Stimulated activated naive CD8-positive, alpha-beta T cell treated with anti-CD3 and anti-CD28 coated beads, Interleukin-15, amount 100 ng/mL, for 72 hours (primary cell): ENCODE data around the gene H1-8.

ENCODE experiments used
- ATAC-seq: fragments of 150-1000 bp; cut with Tn5 transposase; 2 replicates; pipeline ENCODE4 v1.10.0; 2021; ENCODE audit warnings: mild to moderate bottlenecking, moderate library complexity
- DNase-seq, 2 donors: peaks; one replicate each; pipeline ENCODE4 v3.0.0; 2021 to 2022
- H3K27ac Mint-ChIP-seq, 2 donors: one replicate each; pipeline ENCODE4 v1.8.0; 2022; ENCODE audit warnings: mild to moderate bottlenecking in 2 of 2, mixed read lengths in 2 of 2, moderate library complexity in 2 of 2
- H3K27me3 Mint-ChIP-seq: one replicate; pipeline ENCODE4 v1.8.0; 2022; ENCODE audit warnings: mixed read lengths
- H3K4me1 Mint-ChIP-seq: one replicate; pipeline ENCODE4 v1.8.0; 2022; ENCODE audit warnings: mild to moderate bottlenecking, mixed read lengths
- H3K4me3 Mint-ChIP-seq, 2 donors: one replicate each; pipeline ENCODE4 v1.8.0; 2022; ENCODE audit warnings: mild to moderate bottlenecking in 2 of 2, mixed read lengths in 2 of 2, moderate library complexity in 1 of 2
- H3K9me3 Mint-ChIP-seq, 2 donors: one replicate each; pipeline ENCODE4 v1.8.0; 2022; ENCODE audit warnings: mixed read lengths in 2 of 2

H1-8 gene

DNA sequence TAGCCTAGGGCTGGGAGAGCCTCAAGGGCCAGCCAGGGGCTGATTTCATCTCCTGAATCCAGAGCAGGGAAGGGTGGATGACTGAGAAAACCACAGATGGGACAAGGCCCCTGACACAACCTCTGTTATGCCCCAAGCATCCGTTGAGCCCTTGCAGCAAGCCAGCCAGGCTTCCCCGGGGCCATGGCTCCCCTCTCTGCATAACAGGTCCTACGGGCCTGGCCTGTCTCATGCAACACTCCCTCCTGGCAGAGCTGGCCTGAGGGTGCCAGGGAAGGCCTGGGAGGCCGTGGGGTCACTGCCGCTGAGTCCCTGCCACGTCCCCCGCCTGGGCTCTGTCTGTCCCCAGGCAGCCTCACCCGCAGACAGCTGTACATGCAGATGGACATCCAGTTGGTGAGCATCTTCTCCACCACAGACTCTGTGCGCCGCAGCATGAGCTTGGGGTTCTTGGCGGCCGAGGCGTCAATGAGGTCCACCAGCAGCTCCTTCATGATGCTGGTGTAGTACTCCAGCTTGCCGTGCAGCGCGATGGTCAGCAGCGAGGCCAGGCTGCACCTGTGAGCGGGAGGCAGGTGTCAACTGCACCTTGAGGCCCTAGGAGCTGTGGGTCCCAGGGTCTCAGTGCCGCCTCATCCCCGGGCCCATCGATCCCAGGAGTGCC is 22.1 kb downstream of the H1-8 start:
- Mint-ChIP-seq H3K4me3 (no peak overlapping the region), H3K9me3 (no peaks in the 10 kb centered on the region), H3K4me1 (no peaks in the 10 kb centered on the region), H3K27ac (no peak overlapping the region), H3K27me3 (no peaks in the 10 kb centered on the region)
- no peak for DNase-seq
- ATAC-seq: no peak

DNA sequence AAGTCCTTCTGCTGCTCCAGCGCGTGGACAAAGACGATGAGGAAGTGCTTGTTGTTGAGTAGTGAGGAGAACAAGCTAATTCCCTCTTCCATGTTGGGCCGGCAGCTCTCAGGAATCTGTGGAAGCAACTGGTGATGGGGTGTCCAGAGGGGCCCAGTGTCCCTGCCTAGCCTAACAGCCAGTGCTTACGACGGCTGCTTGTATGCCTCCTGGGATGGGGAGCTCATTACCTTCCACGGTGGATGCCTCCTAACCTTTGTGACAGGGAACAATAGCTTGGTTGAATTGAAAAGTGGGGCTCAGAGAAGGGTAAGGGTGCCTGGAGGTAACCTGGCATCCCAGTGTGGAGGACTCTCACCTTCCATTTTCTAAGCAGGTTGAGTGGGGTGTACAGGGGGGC is 22.9 kb downstream of the H1-8 start:
- ATAC-seq (no peak), DNase-seq (no peak)
- Mint-ChIP-seq H3K4me1 (no peaks in the 10 kb centered on the region), H3K4me3 (no peak overlapping the region), H3K27me3 (no peaks in the 10 kb centered on the region), H3K27ac (peak overlapping the region in 1 of 2 donors; percentile 48), H3K9me3 (no peaks in the 10 kb centered on the region)

DNA sequence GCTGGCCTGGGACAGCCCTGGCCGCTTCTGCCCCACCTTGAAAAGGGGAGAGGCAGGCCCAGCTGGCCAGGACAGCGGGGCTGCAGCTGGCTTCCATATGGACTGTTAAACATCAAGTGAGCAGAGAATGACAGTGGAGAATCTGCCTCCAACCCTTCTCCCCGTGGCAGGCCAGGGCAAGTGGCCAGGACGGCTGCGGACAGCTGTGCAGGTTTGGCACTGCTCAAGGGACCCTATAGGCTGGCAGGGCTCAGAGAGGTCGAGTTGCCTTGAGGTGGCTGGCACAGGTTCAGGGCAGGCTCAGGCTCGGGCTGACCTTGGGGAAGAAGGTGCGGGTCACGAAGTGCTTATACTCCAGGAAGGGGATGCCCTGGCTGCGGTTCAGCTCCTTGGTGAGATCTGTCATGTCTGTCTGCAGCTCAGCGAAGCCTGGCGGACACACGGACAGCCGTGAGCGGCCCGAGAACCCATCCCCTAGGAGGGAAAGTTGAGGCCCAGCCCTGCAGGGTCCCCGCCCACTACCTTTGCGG is 24.3 kb downstream of the H1-8 start:
- no peaks in the 10 kb centered on the region for H3K27me3 Mint-ChIP-seq
- no peaks in the 10 kb centered on the region for H3K9me3 Mint-ChIP-seq
- H3K4me1 Mint-ChIP-seq: no peaks in the 10 kb centered on the region
- ATAC-seq (no peak), DNase-seq (no peak)
- no peak overlapping the region for H3K27ac Mint-ChIP-seq
- H3K4me3 Mint-ChIP-seq: no peak overlapping the region

DNA sequence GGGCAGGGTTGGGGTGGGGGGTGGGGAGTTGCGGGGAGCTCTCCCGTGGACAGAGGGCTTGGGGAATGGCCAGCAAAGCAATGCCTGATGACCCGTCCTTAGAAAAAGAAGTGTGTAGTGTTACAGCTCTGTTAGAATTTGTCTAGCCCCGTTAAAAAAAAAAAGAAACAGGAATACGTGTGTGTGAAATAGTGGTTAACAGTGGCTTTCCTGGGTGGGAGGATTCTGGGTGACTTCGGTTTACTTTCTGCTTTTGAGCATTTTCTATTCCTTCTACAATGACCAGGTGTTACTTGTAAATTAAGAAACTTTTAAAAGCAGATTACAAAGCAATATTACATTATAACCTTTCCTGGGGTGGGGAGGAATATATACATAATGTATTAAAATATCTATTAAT is 25.0 kb downstream of the H1-8 start:
- no peak for DNase-seq
- Mint-ChIP-seq H3K4me3 (no peak overlapping the region), H3K9me3 (no peaks in the 10 kb centered on the region), H3K4me1 (no peaks in the 10 kb centered on the region), H3K27me3 (no peaks in the 10 kb centered on the region), H3K27ac (no peak overlapping the region)
- ATAC-seq: no peak

DNA sequence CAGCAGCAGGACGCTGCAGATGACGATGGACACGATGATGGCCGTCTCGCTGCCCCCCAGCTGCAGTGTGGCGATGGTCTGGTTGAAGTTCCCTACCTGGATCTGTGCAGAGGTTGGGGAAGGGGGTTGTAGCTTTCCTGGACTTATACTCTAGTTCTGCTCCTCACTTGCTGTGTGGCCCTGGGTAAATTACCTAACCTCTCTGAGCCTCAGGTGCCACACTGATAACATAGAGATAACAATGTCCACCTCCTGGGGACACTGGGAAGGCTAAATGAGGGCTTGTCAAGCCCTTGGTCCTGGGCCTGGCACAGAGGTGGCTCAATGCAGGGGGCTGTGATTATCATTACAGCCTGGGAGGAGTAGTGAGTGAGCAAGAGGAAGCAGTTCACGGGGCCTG is 26.9 kb downstream of the H1-8 start:
- Mint-ChIP-seq H3K27me3 (no peaks in the 10 kb centered on the region), H3K4me3 (no peak overlapping the region), H3K4me1 (no peaks in the 10 kb centered on the region), H3K27ac (no peak overlapping the region), H3K9me3 (no peaks in the 10 kb centered on the region)
- no peak for DNase-seq
- no peak for ATAC-seq

DNA sequence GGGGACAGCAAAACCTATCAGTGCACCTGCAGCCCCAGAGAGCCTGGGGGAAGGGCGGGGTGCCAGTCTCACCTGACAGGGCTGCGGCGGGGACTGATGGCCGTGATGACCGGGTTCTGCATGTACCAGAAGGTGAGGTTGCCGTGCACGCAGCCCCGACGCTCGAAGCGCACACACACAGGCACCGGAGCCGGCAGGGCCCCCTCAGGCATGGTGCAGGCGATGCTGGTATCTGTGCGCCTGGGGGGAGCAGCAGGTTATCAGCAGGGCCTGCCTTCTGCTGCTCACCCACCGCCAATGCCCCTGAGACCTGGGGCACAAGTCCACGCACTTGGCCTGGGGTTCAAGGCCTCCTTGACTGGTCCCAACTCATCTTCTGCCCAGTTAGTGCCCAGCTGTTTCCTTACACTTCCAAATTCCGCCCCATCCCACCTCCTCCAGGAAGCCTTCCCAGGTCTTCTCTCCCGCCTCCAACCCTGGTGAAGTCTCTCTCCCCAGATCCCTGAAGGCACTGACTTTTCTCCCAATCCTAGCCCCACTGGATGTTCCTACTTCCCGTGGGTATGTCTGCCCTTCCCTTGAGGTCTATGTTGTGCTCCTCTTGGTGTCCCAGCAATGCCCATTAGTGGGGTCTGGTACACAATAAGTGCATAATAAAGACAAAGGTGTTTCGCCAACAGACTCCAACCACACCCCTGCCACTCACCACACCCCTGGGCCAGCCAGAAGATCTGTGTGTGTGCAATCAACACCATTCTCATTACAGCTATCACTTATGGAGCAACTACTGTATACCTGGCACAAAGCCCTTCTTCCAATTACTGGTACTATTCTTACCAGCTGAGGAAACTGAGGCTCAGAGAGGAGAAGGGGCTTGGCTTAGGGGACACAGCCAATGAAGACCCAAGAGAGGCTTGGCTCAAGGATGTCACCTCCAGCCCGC is 28.9 kb downstream of the H1-8 start:
- Mint-ChIP-seq H3K4me3 (no peak overlapping the region), H3K27me3 (no peaks in the 10 kb centered on the region), H3K27ac (no peak overlapping the region), H3K9me3 (no peaks in the 10 kb centered on the region), H3K4me1 (peaks cover 19% of the 10 kb centered on the region)
- no peak for ATAC-seq
- DNase-seq: no peak

DNA sequence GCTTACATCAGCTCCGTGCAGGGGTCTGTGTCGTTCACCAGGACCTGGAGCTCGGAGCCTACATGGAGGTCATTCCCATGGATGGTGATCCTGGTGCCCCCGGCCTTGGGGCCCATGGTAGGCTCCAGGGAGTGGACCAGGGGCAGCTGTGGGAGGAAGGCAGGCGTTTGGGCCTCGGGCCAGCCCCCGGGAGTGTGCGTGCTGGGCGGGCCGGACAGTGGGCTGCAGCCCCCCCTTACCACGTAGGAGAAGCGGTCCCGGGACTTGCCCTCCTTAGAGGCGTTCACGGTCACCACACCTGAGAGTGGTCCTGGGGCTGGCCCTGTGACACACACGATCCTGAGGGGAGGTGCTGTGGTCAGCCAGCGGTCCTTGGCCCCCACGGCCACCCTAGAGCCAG is 29.6 kb downstream of the H1-8 start:
- ATAC-seq: no peak
- no peak overlapping the region for H3K27ac Mint-ChIP-seq
- peaks cover 26% of the 10 kb centered on the region for H3K4me1 Mint-ChIP-seq
- no peak overlapping the region for H3K4me3 Mint-ChIP-seq
- DNase-seq: no peak
- H3K27me3 Mint-ChIP-seq: no peaks in the 10 kb centered on the region
- no peaks in the 10 kb centered on the region for H3K9me3 Mint-ChIP-seq

DNA sequence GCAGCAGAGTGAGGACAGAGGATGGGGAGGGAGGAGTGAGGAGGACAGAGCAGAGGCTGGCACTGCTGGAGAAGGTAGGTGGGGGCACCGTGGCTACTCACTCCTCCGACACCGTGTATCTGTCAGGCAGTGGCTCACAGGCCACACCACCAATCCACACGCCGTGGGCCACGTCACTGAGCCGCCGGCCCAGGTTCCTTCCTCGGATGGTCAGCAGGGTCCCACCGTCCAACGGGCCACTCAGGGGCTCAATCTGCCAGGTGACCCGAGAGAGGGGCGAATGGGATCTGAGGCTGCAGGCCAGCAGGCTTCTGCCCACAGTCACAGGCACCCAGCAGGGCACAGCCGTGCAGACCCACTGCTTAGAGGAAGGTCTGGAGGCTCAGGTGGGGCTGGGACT is 30.5 kb downstream of the H1-8 start:
- Mint-ChIP-seq H3K27me3 (no peaks in the 10 kb centered on the region), H3K9me3 (no peaks in the 10 kb centered on the region), H3K4me3 (no peak overlapping the region), H3K27ac (no peak overlapping the region), H3K4me1 (peaks cover 35% of the 10 kb centered on the region)
- ATAC-seq (no peak), DNase-seq (no peak)

DNA sequence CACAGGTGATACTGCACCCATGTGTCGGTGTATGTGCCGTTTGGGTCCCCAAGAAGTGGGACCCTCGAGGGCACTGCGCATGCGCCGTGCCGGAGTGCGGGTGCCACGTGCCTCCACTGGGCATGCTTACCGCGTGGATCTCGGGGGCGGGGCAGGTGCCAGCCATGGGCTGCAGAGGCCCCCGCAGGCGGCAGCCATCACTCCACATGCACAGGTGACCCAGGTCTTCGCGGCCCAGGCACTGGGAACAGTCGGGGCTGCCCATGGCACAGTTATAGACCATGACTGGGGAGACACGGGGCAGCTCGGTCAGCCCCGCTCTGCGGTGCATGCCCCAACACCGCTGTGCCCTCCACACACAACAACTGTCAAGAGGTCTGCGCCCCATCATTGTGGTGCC is 31.2 kb downstream of the H1-8 start:
- ATAC-seq: no peak
- H3K4me3 Mint-ChIP-seq: no peak overlapping the region

DNA sequence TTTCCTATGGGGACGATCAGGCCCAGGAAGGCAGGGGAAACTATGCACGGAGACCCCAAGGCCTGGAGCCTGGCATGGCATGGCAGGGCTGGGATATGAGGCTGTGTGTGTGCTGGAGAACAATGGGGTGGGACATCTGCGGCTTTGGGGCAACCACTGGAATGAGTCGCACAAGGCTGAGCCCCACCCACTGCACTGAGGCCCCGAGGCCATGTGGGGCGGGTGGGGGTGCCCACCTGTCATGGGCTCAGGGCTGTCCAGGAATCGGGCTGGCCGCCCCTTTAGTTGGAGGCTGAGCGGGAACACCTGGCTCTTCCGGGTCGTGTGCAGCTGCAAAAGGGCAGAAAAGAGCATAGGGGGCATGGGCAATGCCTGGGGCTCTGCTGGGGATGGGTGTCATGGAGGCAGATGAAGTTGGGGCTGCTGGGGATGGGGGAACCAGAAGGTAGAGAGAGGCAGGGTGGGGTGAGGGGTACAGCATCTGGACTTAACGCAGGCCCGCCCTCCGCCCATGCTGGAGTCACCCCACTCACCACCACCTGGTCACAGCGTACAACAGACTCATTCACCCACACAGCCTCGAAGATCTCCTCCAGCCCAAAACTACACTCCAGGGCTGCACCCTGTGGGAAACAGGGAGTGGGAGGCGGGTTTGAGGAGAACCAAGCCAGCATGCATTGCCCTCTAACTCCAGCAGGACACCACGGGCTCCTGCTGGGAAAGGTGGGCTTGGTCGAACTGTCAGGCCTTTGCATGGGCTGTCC is 32.4 kb downstream of the H1-8 start:
- no peaks in the 10 kb centered on the region for H3K9me3 Mint-ChIP-seq

More for the DNA sequence above, 31.2 kb downstream of the H1-8 start:
- Mint-ChIP-seq H3K27ac (no peak overlapping the region), H3K27me3 (no peaks in the 10 kb centered on the region), H3K4me1 (peaks cover 38% of the 10 kb centered on the region), H3K9me3 (no peaks in the 10 kb centered on the region)
- no peak for DNase-seq

DNA sequence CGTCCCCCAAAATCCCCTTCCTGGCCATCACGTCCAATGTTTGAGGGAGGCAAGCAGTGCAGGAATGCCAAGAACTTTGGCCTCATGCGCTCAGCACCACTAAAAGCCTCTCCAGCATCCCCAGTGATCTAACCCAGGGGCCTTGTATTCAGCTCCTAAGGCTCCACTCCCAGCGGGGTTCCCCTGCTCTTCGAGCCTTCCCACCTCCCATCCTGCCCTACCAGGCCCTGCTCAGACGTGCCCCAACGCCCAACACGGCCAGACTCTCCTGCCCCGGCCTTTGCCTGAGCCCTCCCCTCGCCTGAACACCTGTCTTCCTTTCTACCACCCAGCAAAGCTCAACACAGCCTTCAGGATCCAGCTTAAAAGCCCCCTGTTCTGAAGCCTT is 33.0 kb downstream of the H1-8 start:
- DNase-seq: no peak
- H3K4me1 Mint-ChIP-seq: peaks cover 38% of the 10 kb centered on the region
- H3K27me3 Mint-ChIP-seq: no peaks in the 10 kb centered on the region
- H3K4me3 Mint-ChIP-seq: no peak overlapping the region
- no peak for ATAC-seq
- H3K27ac Mint-ChIP-seq: no peak overlapping the region
- no peaks in the 10 kb centered on the region for H3K9me3 Mint-ChIP-seq

More for the DNA sequence above, 32.4 kb downstream of the H1-8 start:
- peaks cover 38% of the 10 kb centered on the region for H3K4me1 Mint-ChIP-seq
- DNase-seq (no peak), ATAC-seq (no peak)
- peak overlapping the region in 1 of 2 donors; percentile 22 for H3K27ac Mint-ChIP-seq
- H3K4me3 Mint-ChIP-seq: no peak overlapping the region
- H3K27me3 Mint-ChIP-seq: no peaks in the 10 kb centered on the region

DNA sequence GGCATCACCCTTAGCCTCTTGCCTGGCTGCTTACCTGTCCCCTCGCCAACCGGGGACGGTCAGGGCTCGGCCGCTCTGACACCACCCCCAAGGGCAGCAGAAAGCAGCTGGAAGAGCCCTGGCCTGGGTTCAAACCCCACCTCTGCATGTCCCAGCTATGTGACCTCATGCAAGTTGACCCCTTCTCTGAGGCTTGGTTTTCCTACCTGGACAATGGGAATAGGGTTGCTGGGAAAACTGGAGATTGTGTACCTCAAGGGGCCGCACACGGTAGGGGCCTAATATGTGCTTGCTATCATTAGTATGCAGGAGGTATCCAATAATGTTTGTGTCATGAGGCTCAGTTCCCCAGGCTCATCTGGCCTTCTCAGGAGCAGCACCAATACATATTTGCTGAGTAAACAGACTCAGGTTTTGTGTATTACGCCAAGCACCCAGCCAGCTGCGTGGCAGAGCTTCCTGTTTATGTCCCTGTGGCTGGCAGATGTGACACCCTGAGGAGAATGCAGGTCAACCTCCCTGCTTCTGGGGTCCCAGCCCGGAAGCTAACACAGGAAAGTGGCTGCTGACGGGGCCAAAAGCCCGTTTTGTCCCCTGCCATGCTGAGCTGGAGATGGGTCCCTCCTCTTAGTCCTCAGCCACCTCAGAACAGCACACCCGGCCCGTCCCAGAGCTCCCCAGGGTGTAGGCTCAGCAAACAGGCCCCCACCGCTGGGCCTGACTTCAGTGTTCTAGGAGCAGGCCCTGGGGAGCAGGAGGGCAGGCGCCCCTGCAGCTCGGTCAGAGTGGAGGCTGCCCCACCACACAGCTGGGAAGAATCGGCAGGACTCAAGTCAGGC is 33.8 kb downstream of the H1-8 start:
- Mint-ChIP-seq H3K27ac (peak overlapping the region; percentile 80 to 84), H3K9me3 (no peaks in the 10 kb centered on the region), H3K4me3 (peak overlapping the region in 1 of 2 donors; percentile 18), H3K4me1 (peaks cover 38% of the 10 kb centered on the region), H3K27me3 (no peaks in the 10 kb centered on the region)
- ATAC-seq (peak; percentile 61), DNase-seq (peak; percentile 27 to 55)

DNA sequence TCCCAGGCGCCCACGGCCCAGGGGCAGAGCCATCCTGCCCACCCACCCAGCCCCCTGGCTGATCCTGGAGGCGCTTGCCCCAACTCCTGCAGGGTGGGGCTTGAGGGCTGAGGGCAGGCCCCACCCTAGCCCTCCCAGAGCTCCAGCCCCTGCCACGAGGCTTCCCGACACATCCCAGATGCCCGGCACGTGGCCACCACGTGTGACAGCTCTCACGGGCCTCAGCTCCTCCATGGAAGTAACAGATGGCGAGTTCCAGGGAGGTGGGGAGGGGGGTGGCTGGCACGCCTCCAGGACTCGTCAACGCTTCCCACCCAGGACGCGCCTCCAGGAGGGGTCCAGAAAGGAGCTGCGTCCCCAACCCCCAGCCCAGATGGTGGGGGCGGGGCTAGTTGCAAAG is 34.4 kb downstream of the H1-8 start:
- no peaks in the 10 kb centered on the region for H3K27me3 Mint-ChIP-seq
- H3K4me1 Mint-ChIP-seq: peaks cover 38% of the 10 kb centered on the region
- DNase-seq: no peak

DNA sequence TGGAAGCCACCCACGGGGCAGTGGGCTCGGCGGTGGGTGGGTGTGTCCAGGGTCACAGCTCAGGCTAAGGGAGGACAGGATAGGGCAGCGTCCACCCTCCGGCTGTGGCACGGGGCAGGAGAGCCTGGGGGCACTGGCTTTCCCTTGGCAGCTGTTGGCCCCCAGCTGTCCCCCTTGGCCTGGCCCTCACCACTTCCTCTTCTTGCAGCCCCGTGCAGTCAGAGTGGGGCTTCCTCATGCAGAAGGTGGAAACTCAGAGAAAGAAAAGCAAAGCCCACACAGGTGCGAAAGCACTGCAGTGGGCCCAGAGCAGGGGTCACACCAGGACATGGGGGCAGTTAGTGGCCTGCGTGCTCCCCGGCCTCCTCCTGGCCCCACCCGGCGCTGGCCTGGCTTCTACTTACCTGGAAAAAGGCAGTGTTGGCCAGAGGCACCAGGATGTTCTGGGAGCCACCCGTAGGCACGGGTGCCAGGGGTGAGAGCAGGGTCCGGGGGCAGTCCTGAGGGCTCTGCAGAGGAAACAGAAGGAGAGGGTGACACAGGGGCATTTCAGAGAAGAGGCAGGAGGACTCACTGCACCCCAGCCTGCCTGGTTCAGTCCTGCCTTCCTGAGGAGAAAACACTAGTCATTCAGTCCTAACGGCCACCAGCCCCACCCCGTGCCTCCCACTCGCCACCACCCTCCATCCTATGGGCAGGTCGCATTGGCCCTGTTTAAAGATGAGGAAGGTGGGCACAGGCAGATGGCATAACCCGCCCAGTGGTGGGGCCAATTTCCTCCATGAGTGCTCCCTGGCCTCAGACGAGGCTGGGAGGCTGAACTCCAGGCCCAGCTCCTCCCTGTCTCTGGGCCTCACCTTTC is 35.2 kb downstream of the H1-8 start:
- peak; percentile 6 for ATAC-seq
- H3K27me3 Mint-ChIP-seq: no peaks in the 10 kb centered on the region
- H3K9me3 Mint-ChIP-seq: no peaks in the 10 kb centered on the region
- H3K4me1 Mint-ChIP-seq: peaks cover 38% of the 10 kb centered on the region
- H3K4me3 Mint-ChIP-seq: peak overlapping the region in 1 of 2 donors; percentile 29
- no peak for DNase-seq
- peak overlapping the region in 1 of 2 donors; percentile 9 for H3K27ac Mint-ChIP-seq

More for the DNA sequence above, 34.4 kb downstream of the H1-8 start:
- H3K9me3 Mint-ChIP-seq: no peaks in the 10 kb centered on the region
- no peak for ATAC-seq
- no peak overlapping the region for H3K27ac Mint-ChIP-seq
- H3K4me3 Mint-ChIP-seq: peak overlapping the region in 1 of 2 donors; percentile 8
